HCT116 (cell line): ENCODE measurements around the gene LIPI. TPM values are rescaled to one million over a fixed set of nuclear protein-coding genes. Genes with fewer than 3 reads are reported as not detected.

Experiments used
- ATAC-seq: fragments of 200-7000 bp; cut with Tn5 transposase; 2 replicates; pipeline ENCODE4 v1.9.1; 2020; ENCODE audit warnings: mild to moderate bottlenecking, moderate library complexity
- BruUV-seq: library from RNA; stranded (reverse); fragments of 400-500 nt; replicated peaks from 2 replicates; lab custom pipeline; 2021; lab: Mats Ljungman, UMichigan
- CTCF ChIA-PET: fragments of 300-600 bp; sonication (Branson Sonifier 250); formaldehyde crosslinking; loops from one replicate; lab custom pipeline; 2021; ENCODE audit warnings: antibody characterized with exemption; lab: Charles Lee
- POLR2A ChIA-PET: fragments of 300-600, 350-600 bp; sonication (Branson Sonifier 250); formaldehyde crosslinking; loops from one replicate; lab custom pipeline; 2021; ENCODE audit warnings: antibody characterized with exemption; lab: Charles Lee
- RAD21 ChIA-PET, 2 experiments: fragments of 300-600 bp; sonication (Branson Sonifier 250); formaldehyde crosslinking; loops; one replicate each; lab custom pipeline; 2023; ENCODE audit warnings: low total read pairs in 2 of 2; ENCODE audit not compliant: uncharacterized antibody in 2 of 2, unreplicated experiment in 2 of 2, low non-redundant PET in 1 of 2; lab: Charles Lee
- DNase-seq: peaks from one replicate; pipeline ENCODE4 v3.0.0-alpha.2; 2010; ENCODE audit warnings: low read depth, low spot score
- H2AFZ ChIP-seq: fragments of 200-600 bp; shearing (Covaris generic), sonication (generic); 2 replicates; pipeline ENCODE4 v1.6.1; 2017; ENCODE audit warnings: low read depth, mixed run types, mixed read lengths, antibody characterized with exemption, low read length; ENCODE audit not compliant: poor library complexity, severe bottlenecking
- H3K27ac ChIP-seq: 2 replicates; pipeline ENCODE4 v1.5.1; 2012; ENCODE audit warnings: low read depth, low read length
- H3K27me3 ChIP-seq: fragments of 200-600 bp; sonication (generic); 2 replicates; pipeline ENCODE4 v1.6.1; 2016; ENCODE audit warnings: mixed run types, low read length, mixed read lengths; ENCODE audit not compliant: insufficient read depth
- H3K36me3 ChIP-seq, 2 experiments: fragments of 200-500 bp in 1 of 2; fragments of 200-600 bp in 1 of 2; sonication (Bioruptor generic) in 1 of 2; sonication (generic) in 1 of 2; 2 replicates each; pipeline versions ENCODE4 v1.5.1 to v1.6.1; 2014 to 2016; ENCODE audit warnings: low read length in 2 of 2, inconsistent platforms in 1 of 2, mixed read lengths in 1 of 2, mixed run types in 1 of 2; ENCODE audit not compliant: insufficient read depth in 2 of 2, control insufficient read depth in 1 of 2
- H3K4me1 ChIP-seq, 2 experiments: fragments of 200-600 bp in 1 of 2; sonication (generic) in 1 of 2; 2 replicates each; pipeline versions ENCODE4 v1.5.1 to v1.6.1; 2012 to 2017; ENCODE audit warnings: low read length in 2 of 2, inconsistent platforms in 1 of 2, mild to moderate bottlenecking in 1 of 2, mixed read lengths in 1 of 2, mixed run types in 1 of 2, moderate library complexity in 1 of 2; ENCODE audit not compliant: insufficient read depth in 2 of 2, control insufficient read depth in 1 of 2
- H3K4me2 ChIP-seq: fragments of 200-600 bp; sonication (generic); 2 replicates; pipeline ENCODE4 v1.6.1; 2017; ENCODE audit warnings: mixed run types, low read length, mixed read lengths
- H3K4me3 ChIP-seq, 2 experiments: fragments of 200-600 bp in 1 of 2; sonication (generic) in 1 of 2; replicated peaks in 1 of 2; 2 replicates each; pipeline ENCODE4 v1.5.1; 2011 to 2016; ENCODE audit warnings: low read length in 2 of 2, control low read depth in 1 of 2, low read depth in 1 of 2, mild to moderate bottlenecking in 1 of 2, mixed read lengths in 1 of 2, mixed run types in 1 of 2
- H3K79me2 ChIP-seq: fragments of 200-600 bp; sonication (generic); 2 replicates; pipeline ENCODE4 v1.6.1; 2017; ENCODE audit warnings: mild to moderate bottlenecking, mixed run types, low read length, moderate library complexity, mixed read lengths; ENCODE audit not compliant: insufficient read depth
- H3K9ac ChIP-seq: fragments of 200-600 bp; sonication (generic); 2 replicates; pipeline ENCODE4 v1.6.1; 2016; ENCODE audit warnings: low read length, mixed read lengths
- H3K9me2 ChIP-seq: fragments of 200-600 bp; sonication (generic), shearing (Covaris generic); 2 replicates; pipeline ENCODE4 v1.6.1; 2017; ENCODE audit warnings: mixed run types, mild to moderate bottlenecking, moderate library complexity; ENCODE audit not compliant: insufficient read depth
- H3K9me3 ChIP-seq, 2 experiments: fragments of 200-500 bp in 1 of 2; fragments of 200-600 bp in 1 of 2; sonication (Bioruptor generic) in 1 of 2; sonication (generic) in 1 of 2; 2 replicates each; pipeline ENCODE4 v1.6.1; 2014 to 2017; ENCODE audit warnings: low read length in 2 of 2, mixed read lengths in 2 of 2, inconsistent platforms in 1 of 2, low read depth in 1 of 2, mild to moderate bottlenecking in 1 of 2, mixed run types in 1 of 2, moderate library complexity in 1 of 2; ENCODE audit not compliant: control insufficient read depth in 1 of 2, insufficient read depth in 1 of 2
- H4K20me1 ChIP-seq: fragments of 200-600 bp; sonication (generic), shearing (Covaris generic); 2 replicates; pipeline ENCODE4 v1.6.1; 2017; ENCODE audit warnings: mixed run types, mild to moderate bottlenecking, moderate library complexity; ENCODE audit not compliant: insufficient read depth
- CBX3 ChIP-seq: IDR thresholded peaks from 2 replicates; pipeline ENCODE4 v1.6.1; 2012; ENCODE audit warnings: low read depth
- CEBPB ChIP-seq: IDR thresholded peaks from 2 replicates; pipeline ENCODE4 v1.6.1; 2012; ENCODE audit warnings: low read depth
- EZH2 ChIP-seq: fragments of 200-600 bp; sonication (generic); IDR thresholded peaks from 2 replicates; pipeline ENCODE4 v1.6.1; 2017; ENCODE audit warnings: antibody characterized with exemption, mixed run types
- EZH2phosphoT487 ChIP-seq: fragments of 200-600 bp; IDR thresholded peaks from 2 replicates; pipeline ENCODE4 v1.6.1; 2018; ENCODE audit warnings: antibody characterized with exemption, borderline replicate concordance
- FOSL1 ChIP-seq: IDR thresholded peaks from 2 replicates; pipeline ENCODE4 v1.6.1; 2012; ENCODE audit warnings: low read depth
- POLR2A ChIP-seq: IDR thresholded peaks from 2 replicates; pipeline ENCODE4 v1.7.0; 2011; ENCODE audit warnings: borderline replicate concordance; ENCODE audit not compliant: insufficient read depth, insufficient read length; ENCODE audit errors: extremely low read depth
- POLR2AphosphoS5 ChIP-seq: IDR thresholded peaks from 2 replicates; pipeline ENCODE4 v1.6.1; 2011; ENCODE audit warnings: mild to moderate bottlenecking, low read depth, low read length, moderate library complexity
- RAD21 ChIP-seq: IDR thresholded peaks from 2 replicates; pipeline ENCODE4 v1.6.1; 2012; ENCODE audit warnings: low read depth, mild to moderate bottlenecking
- SIN3A ChIP-seq: IDR thresholded peaks from 2 replicates; pipeline ENCODE4 v1.6.1; 2012; ENCODE audit warnings: low read depth
- SP1 ChIP-seq: IDR thresholded peaks from 2 replicates; pipeline ENCODE4 v1.6.1; 2012; ENCODE audit warnings: low read depth
- SRF ChIP-seq: IDR thresholded peaks from 2 replicates; pipeline ENCODE4 v1.6.1; 2012; ENCODE audit warnings: low read depth
- TCF7L2 ChIP-seq: IDR thresholded peaks from 2 replicates; pipeline ENCODE4 v1.7.0; 2011; ENCODE audit warnings: borderline replicate concordance, inconsistent platforms; ENCODE audit not compliant: insufficient read depth, insufficient read length; ENCODE audit errors: extremely low read depth
- YY1 ChIP-seq: IDR thresholded peaks from 2 replicates; pipeline ENCODE4 v1.6.1; 2011; ENCODE audit warnings: low read length, low read depth, moderate library complexity, mild to moderate bottlenecking; ENCODE audit not compliant: insufficient replicate concordance; ENCODE audit errors: extremely low read depth
- ZFX ChIP-seq: fragments of 450-650 bp; IDR thresholded peaks from 2 replicates; pipeline ENCODE4 v1.6.1; 2017
- ZNF274 ChIP-seq: fragments of 200-500 bp; sonication (Bioruptor generic); IDR thresholded peaks from 2 replicates; pipeline ENCODE4 v1.6.1; 2014; ENCODE audit warnings: mild to moderate bottlenecking, low read depth, low read length, inconsistent platforms
- intact Hi-C: fragments of 100-400 bp; cut with micrococcal nuclease; formaldehyde crosslinking; loops from 2 replicates; pipeline ENCODE4 v1.10.0; 2022
- total RNA-seq: library from RNA; stranded (reverse); gene quantifications from one replicate; pipeline ENCODE4 v1.2.1, GENCODE V29; 2021; ENCODE audit not compliant: unreplicated experiment
- TF ChIP-seq, protein P1 (sequence below): IDR thresholded peaks from 2 replicates; pipeline ENCODE4 v1.6.1; 2012
- TF ChIP-seq, protein P2 (sequence below): IDR thresholded peaks from 2 replicates; pipeline ENCODE4 v1.6.1; 2012
- TF ChIP-seq, protein P3 (sequence below): IDR thresholded peaks from 2 replicates; pipeline ENCODE4 v1.6.1; 2011; ENCODE audit warnings: mild to moderate bottlenecking, low read length, moderate library complexity; ENCODE audit not compliant: insufficient replicate concordance; ENCODE audit errors: extremely low read depth

Gene LIPI
- total RNA-seq, 1 experiment from 2014 or later: not detected

DNA sequence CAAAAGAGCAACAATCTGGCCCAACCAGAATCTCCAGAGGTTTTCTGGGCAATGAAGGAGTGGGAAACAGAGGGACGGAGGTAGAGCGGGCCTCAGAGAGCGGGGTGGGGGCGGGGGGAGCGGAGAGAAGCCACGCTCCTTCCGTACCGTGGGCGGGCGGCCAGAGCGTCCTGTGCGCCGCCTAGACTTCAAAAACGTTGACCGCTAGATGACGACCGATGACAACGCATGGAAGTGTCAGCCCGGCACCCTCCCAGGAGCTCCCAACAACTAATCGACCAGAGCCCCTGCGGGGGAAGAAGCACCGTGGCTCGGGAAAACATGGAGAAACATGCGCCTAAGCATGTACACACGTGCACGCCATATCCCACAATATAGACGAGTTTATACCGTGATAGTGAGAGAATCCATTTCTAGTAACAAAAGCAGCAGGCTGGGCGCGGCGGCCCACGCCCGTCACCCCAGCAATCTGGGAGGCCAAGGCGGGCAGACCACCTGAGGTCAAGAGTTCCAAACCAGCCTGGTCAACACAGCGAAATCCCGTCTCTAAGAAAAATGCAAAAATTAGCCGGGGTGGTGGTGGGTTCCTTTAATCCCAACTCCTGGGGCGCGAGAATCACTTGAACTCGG lies 131.9 kb downstream of the LIPI start:
- TF ChIP-seq EZH2phosphoT487 (no peak), YY1 (no peak), ZNF274 (no peak), RAD21 (no peak), FOSL1 (no peak), TCF7L2 (no peak), POLR2A (no peak), SIN3A (no peak), SRF (no peak)
- TF ChIP-seq, protein P1, sequence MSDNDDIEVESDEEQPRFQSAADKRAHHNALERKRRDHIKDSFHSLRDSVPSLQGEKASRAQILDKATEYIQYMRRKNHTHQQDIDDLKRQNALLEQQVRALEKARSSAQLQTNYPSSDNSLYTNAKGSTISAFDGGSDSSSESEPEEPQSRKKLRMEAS: no peak
- BruUV-seq: no TSS peak
- CTCF ChIA-PET: no interaction called here
- H3K27ac ChIP-seq: no peak overlapping the region
- no peak overlapping the region for H3K9ac ChIP-seq
- H3K4me3 ChIP-seq: no peak overlapping the region
- no peaks in the 10 kb centered on the region; a peak in 2 of 4 replicates for H3K9me3 ChIP-seq
- no peaks in the 10 kb centered on the region for H4K20me1 ChIP-seq
- ATAC-seq (no peak), DNase-seq (no peak)
- intact Hi-C loops: no loop called here
- no peaks in the 10 kb centered on the region for H3K36me3 ChIP-seq
- no peak overlapping the region for H3K4me2 ChIP-seq
- POLR2A ChIA-PET: no interaction called here
- H2AFZ ChIP-seq: no peak overlapping the region
- no peaks in the 10 kb centered on the region for H3K4me1 ChIP-seq
- RAD21 ChIA-PET: no interaction called here
- no peaks in the 10 kb centered on the region for H3K9me2 ChIP-seq
- H3K79me2 ChIP-seq: no peaks in the 10 kb centered on the region
- H3K27me3 ChIP-seq: no peaks in the 10 kb centered on the region

DNA sequence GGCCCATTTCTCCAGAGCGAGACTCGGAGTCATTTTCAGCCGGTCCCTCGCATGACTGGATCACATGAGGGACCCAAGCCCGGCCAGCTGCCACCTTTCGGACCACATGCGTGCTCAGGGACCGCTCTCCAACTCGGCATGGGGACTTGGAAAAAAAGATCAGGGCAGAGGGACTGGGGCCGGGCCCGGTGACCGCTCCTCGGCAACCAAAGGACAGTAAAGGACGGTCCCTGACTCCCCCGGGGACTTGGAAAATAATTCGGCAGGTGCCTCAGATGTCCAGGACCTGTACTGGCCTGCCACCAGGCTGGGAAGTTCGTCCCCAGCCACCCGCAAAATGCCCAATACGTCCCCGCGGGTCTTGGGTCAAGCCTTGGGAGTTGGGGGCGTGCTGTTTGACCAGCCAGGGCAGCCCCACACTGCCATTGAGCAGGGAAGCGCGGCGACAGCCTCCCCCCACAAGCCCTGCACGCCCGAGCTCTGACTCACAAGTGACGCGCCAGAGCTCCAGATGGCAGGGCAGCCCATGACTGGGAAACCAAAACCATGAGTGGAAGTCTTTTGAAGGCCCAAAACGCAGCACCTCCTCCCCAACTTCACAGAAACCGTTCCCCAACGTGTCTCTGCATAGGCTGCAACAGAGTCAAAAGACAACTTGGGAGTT lies 134.5 kb downstream of the LIPI start:
- Histone ChIP-seq H2AFZ (no peak overlapping the region), H3K79me2 (no peaks in the 10 kb centered on the region), H3K9ac (no peak overlapping the region), H3K9me3 (no peaks in the 10 kb centered on the region; a peak in 2 of 4 replicates), H3K4me1 (no peaks in the 10 kb centered on the region), H3K4me3 (no peak overlapping the region), H3K36me3 (no peaks in the 10 kb centered on the region), H3K27ac (no peak overlapping the region), H4K20me1 (no peaks in the 10 kb centered on the region), H3K9me2 (no peaks in the 10 kb centered on the region), H3K4me2 (no peak overlapping the region), H3K27me3 (no peaks in the 10 kb centered on the region)
- intact Hi-C loops: no loop called here
- ChIA-PET CTCF (no interaction called here), RAD21 (no interaction called here), POLR2A (no interaction called here)
- DNase-seq (no peak), ATAC-seq (no peak)
- TF ChIP-seq EZH2 (no peak), CBX3 (no peak), ZFX (no peak), EZH2phosphoT487 (no peak), SP1 (no peak), RAD21 (no peak), POLR2A (no peak), SIN3A (no peak), FOSL1 (no peak), POLR2AphosphoS5 (no peak), CEBPB (no peak), YY1 (no peak), SRF (no peak)
- TF ChIP-seq, protein P2, sequence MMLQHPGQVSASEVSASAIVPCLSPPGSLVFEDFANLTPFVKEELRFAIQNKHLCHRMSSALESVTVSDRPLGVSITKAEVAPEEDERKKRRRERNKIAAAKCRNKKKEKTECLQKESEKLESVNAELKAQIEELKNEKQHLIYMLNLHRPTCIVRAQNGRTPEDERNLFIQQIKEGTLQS: no peak
- TF ChIP-seq, protein P3, sequence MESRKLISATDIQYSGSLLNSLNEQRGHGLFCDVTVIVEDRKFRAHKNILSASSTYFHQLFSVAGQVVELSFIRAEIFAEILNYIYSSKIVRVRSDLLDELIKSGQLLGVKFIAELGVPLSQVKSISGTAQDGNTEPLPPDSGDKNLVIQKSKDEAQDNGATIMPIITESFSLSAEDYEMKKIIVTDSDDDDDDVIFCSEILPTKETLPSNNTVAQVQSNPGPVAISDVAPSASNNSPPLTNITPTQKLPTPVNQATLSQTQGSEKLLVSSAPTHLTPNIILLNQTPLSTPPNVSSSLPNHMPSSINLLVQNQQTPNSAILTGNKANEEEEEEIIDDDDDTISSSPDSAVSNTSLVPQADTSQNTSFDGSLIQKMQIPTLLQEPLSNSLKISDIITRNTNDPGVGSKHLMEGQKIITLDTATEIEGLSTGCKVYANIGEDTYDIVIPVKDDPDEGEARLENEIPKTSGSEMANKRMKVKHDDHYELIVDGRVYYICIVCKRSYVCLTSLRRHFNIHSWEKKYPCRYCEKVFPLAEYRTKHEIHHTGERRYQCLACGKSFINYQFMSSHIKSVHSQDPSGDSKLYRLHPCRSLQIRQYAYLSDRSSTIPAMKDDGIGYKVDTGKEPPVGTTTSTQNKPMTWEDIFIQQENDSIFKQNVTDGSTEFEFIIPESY: no peak
- no TSS peak for BruUV-seq
